B cell (primary cell): ENCODE measurements around the gene NET1.

Experiments used
- CTCF ChIP-seq: fragments of 200-600 bp; IDR thresholded peaks from one replicate; pipeline ENCODE4 v1.8.0; 2022; ENCODE audit warnings: antibody characterized with exemption, mild to moderate bottlenecking
- EZH2 ChIP-seq: IDR thresholded peaks from 2 replicates; pipeline ENCODE4 v1.6.1; 2012; ENCODE audit warnings: borderline replicate concordance, low read depth, mild to moderate bottlenecking, moderate library complexity, low read length; ENCODE audit not compliant: insufficient read depth, poor library complexity, severe bottlenecking

- TF ChIP-seq CTCF: no peak
- no peak for TF ChIP-seq EZH2
These were observed 15.6 kb upstream of the NET1 start for GRCh38 chr10:5396556-5397300.
